Stimulated activated naive CD4-positive, alpha-beta T cell treated with Interleukin-2 at 50 U/mL for 16 hours (primary cell): ENCODE results near the gene ARPC2.

Experiments
- DNase-seq: peaks from one replicate; lab custom pipeline; 2025; lab: John Stamatoyannopoulos, UW

The ARPC2 gene

DNA sequence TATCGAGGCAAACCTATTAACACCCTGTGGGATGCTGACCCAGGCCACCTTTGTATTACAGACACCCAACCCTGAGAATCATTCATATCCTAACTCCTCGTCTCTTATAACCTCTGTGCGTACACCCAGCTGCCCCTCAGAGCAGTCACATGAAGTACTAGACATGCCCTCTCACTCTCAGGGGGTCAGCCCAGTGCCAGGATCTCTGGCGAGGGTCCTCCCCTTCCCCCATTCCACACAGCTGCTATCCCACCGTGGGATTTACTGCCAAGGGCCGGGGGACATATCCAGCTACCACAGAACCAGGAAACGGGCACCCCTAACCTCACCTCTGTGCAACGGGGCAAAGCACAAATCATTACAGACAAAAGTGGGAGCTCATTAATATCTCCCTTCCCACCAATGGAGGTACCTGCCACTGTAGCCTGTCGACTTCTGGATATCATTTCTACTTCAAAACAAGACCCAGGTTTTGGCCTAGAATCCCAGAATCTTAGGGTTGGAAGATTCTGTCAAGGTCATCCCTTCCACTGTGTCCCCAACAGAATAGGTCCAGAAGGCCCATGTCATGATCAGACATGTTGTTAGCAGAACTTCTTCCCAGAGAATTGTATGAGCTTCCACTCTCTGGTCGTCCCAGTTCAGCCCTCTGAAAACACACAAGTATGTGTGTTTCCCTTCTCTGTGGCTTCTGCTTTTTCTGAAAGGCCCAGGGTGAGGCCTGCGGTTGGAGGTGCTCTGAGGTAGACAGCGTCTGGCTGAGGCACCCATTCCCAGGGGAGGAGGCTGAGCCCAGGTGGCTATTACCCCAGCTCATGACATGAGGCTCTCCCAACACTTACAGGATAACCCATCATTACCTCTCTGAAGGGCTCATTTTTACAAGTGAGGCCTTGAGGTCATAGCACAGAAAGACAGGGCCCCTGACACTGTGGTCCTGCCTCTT is 73.6 kb downstream of the ARPC2 start:
- DNase-seq, result peak; percentile 32

GRCh38 chr2:218291318-218292047 is 74.5 kb downstream of the ARPC2 start:
- DNase-seq, result no peak

- DNase-seq, result peak; percentile 64
Measured at GRCh38 chr2:218292048-218293014, 75.3 kb downstream of the ARPC2 start, which contains the start of gene TMBIM1. TMBIM1 (minus strand) TSS chr2:218292503; CDS start chr2:218282141, 10,362 bp downstream.

GRCh38 chr2:218293715-218294429 is 76.9 kb downstream of the ARPC2 start:
- DNase-seq, result no peak

- DNase-seq, result no peak
Measured at GRCh38 chr2:218294430-218295022, 77.5 kb downstream of the ARPC2 start.

GRCh38 chr2:218295029-218295428 is 78.0 kb downstream of the ARPC2 start:
- DNase-seq, result no peak

GRCh38 chr2:218296200-218296599 is 79.2 kb downstream of the ARPC2 start:
- DNase-seq, result no peak

DNA sequence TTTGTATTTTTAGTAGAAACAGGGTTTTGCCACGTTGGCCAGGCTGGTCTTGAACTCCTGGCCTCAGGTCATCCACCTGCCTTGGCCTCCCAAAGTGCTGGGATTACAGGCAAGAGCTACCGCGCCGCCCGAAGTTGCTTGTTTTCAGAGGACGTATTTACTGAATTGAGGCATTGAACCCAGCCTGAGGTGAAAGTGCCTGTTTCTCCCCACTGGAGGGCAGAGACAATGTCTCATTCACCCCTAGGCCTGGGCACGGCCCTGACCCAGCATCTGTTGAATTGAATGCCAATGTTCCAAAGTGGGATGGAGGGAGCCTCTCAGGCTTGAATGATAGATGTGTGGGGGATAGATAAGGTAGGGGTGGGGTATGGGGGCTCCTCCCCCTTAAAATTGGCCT is 79.9 kb downstream of the ARPC2 start:
- no peak for DNase-seq

- DNase-seq, result no peak
Measured at GRCh38 chr2:218298314-218298875, 81.4 kb downstream of the ARPC2 start.

- no peak for DNase-seq
Measured at GRCh38 chr2:218300141-218300540, 83.2 kb downstream of the ARPC2 start.

DNA sequence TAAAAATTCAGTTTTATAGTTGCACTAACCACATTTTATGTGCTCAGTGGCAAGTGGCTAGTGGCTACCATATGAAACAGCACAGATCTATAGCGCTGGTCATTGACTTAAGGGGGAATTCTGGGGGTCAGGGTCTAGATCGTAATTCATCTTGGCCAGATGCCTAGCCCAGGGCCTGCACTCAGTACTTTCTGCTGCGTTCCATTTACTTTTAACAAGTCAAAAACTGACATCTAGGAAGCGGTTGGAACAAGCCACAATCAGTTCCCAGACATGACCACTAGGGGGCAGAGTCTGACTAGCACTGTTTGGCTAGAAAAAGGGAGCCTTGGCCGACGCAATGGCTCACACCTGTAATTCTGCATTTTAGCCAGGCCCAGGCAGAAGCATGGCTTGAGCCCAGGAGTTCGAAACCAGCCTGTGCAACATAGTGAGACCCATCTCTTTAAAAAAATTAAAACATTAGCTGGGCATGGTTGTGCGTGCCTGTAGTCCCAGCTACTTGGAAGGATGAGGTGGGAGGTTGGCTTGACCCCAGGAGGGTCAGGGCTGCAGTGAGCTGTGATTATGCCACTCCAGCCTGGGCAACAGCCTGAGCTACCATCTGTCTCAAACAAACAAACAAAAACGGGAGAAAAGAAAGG is 84.3 kb downstream of the ARPC2 start:
- DNase-seq, result peak; percentile 80
